Hepatocyte (in vitro differentiated cells): ENCODE results near the gene ALPK3. TPM values are rescaled to one million over a fixed set of nuclear protein-coding genes. Genes with fewer than 3 reads are reported as not detected.

Experiments
- DNase-seq: peaks from one replicate; pipeline ENCODE4 v3.0.0-alpha.2; 2016; ENCODE audit warnings: low spot score
- H2AFZ ChIP-seq: fragments of 200-600 bp; sonication (generic); 2 replicates; pipeline ENCODE4 v1.6.0; 2016; ENCODE audit warnings: antibody characterized with exemption, mild to moderate bottlenecking
- H3K27ac ChIP-seq: fragments of 200-600 bp; sonication (generic); 2 replicates; pipeline ENCODE4 v1.5.1; 2016; ENCODE audit warnings: mild to moderate bottlenecking
- H3K27me3 ChIP-seq: fragments of 200-600 bp; sonication (generic); 2 replicates; pipeline ENCODE4 v1.6.1; 2016
- H3K36me3 ChIP-seq: fragments of 200-600 bp; sonication (generic); replicated peaks from 2 replicates; pipeline ENCODE4 v1.5.1; 2016; ENCODE audit warnings: low read depth; ENCODE audit not compliant: insufficient read depth
- H3K4me1 ChIP-seq: fragments of 200-600 bp; sonication (generic); 2 replicates; pipeline ENCODE4 v1.5.1; 2016; ENCODE audit warnings: mild to moderate bottlenecking, moderate library complexity; ENCODE audit not compliant: insufficient read depth
- H3K4me2 ChIP-seq: fragments of 200-600 bp; sonication (generic); 2 replicates; pipeline ENCODE4 v1.6.0; 2016
- H3K4me3 ChIP-seq: fragments of 200-600 bp; sonication (generic); 2 replicates; pipeline ENCODE4 v1.5.1; 2016; ENCODE audit warnings: mild to moderate bottlenecking
- H3K79me2 ChIP-seq: fragments of 200-600 bp; sonication (generic); 2 replicates; pipeline ENCODE4 v1.6.0; 2017; ENCODE audit warnings: mild to moderate bottlenecking
- H3K9me2 ChIP-seq: fragments of 200-600 bp; sonication (generic); replicated peaks from 2 replicates; pipeline ENCODE4 v1.6.0; 2017; ENCODE audit warnings: mild to moderate bottlenecking; ENCODE audit not compliant: insufficient read depth
- H3K9me3 ChIP-seq: fragments of 200-600 bp; sonication (generic); 2 replicates; pipeline ENCODE4 v1.5.1; 2016; ENCODE audit warnings: low read depth, mild to moderate bottlenecking
- H4K20me1 ChIP-seq: fragments of 200-600 bp; sonication (generic); 2 replicates; pipeline ENCODE4 v1.6.0; 2016; ENCODE audit warnings: mild to moderate bottlenecking; ENCODE audit not compliant: insufficient read depth, poor library complexity, severe bottlenecking
- CTCF ChIP-seq: fragments of 200-600 bp; sonication (generic); IDR thresholded peaks from 2 replicates; pipeline ENCODE4 v1.5.1; 2016; ENCODE audit warnings: antibody characterized with exemption, mild to moderate bottlenecking; ENCODE audit not compliant: poor library complexity
- EZH2 ChIP-seq: fragments of 200-600 bp; sonication (generic); IDR thresholded peaks from 2 replicates; pipeline ENCODE4 v1.6.1; 2016; ENCODE audit warnings: antibody characterized with exemption, mild to moderate bottlenecking, borderline replicate concordance
- EZH2phosphoT487 ChIP-seq: fragments of 200-600 bp; sonication (generic); IDR thresholded peaks from one replicate; pipeline ENCODE4 v1.6.1; 2018; ENCODE audit warnings: antibody characterized with exemption, mild to moderate bottlenecking, low read depth, moderate library complexity; ENCODE audit not compliant: unreplicated experiment, severe bottlenecking
- WGBS: methylation state at CpG from one replicate; pipeline ENCODE4 v1.1.6; 2016; ENCODE audit warnings: low lambda C conversion rate; ENCODE audit errors: missing lambda C conversion rate; 5-methylcytosine and 5-hydroxymethylcytosine counted together
- polyA plus RNA-seq: library from polyadenylated mRNA; unstranded; fragments of >200 nt; fragmentation: Nextera tagmentation; extraction: Ambion mirVana; gene quantifications from 2 replicates; pipeline ENCODE4 v1.2.1, GENCODE V29; 2016
- total RNA-seq: library from RNA; depleted of rRNA; stranded (reverse); fragments of >200 nt; gene quantifications from 2 replicates; pipeline ENCODE4 v1.2.3, GENCODE V29; 2014

Gene ALPK3
- total and polyA plus RNA-seq, 2 experiments from 2014 or later, result 7.1 to 25.3 TPM

GRCh38 chr15:84810073-84810840 lies 6.9 kb upstream of the ALPK3 start:
- H3K9me2 ChIP-seq, result no peaks in the 10 kb centered on the region
- H3K27me3 ChIP-seq, result no peaks in the 10 kb centered on the region
- H3K36me3 ChIP-seq, result no peaks in the 10 kb centered on the region
- no peaks in the 10 kb centered on the region for H3K79me2 ChIP-seq
- no peak overlapping the region for H3K4me2 ChIP-seq
- no peak overlapping the region for H2AFZ ChIP-seq
- no peaks in the 10 kb centered on the region for H4K20me1 ChIP-seq
- TF ChIP-seq EZH2phosphoT487 (no peak), CTCF (no peak), EZH2 (no peak)
- H3K4me3 ChIP-seq, result no peak overlapping the region
- no peak overlapping the region for H3K27ac ChIP-seq
- no peak for DNase-seq
- no peaks in the 10 kb centered on the region for H3K4me1 ChIP-seq
- WGBS, result 93% methylated on average over 7 of the region's 7 CpGs
- no peaks in the 10 kb centered on the region for H3K9me3 ChIP-seq

DNA sequence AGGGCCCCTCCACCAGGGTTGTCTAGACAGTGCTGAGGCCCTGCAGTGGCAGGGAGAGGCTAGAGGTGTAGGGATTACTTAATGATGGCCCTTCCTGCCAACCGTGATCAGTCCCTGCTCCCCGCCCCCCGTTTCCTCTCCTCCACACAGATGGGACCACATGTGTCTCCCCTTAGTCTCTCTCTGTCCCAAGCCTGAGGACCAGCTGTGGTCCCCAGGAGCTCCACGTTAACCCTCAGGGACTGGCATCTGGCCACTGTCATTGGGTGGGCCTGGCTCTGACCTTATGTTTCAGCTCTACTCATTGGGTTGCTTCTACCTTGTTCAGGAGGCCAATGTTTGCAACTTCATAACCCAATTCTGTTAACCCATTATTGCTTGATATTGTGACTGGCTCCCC lies 6.0 kb upstream of the ALPK3 start:
- Histone ChIP-seq H3K27me3 (no peaks in the 10 kb centered on the region), H3K36me3 (no peaks in the 10 kb centered on the region), H4K20me1 (no peaks in the 10 kb centered on the region), H3K9me2 (no peaks in the 10 kb centered on the region), H2AFZ (no peak overlapping the region), H3K4me3 (no peak overlapping the region), H3K27ac (no peak overlapping the region), H3K79me2 (no peaks in the 10 kb centered on the region), H3K9me3 (no peaks in the 10 kb centered on the region), H3K4me2 (no peak overlapping the region), H3K4me1 (no peaks in the 10 kb centered on the region)
- no peak for DNase-seq
- TF ChIP-seq EZH2, result no peak
- no peak for TF ChIP-seq EZH2phosphoT487
- TF ChIP-seq CTCF, result no peak
- WGBS, result 87% methylated on average over 4 of the region's 4 CpGs

DNA sequence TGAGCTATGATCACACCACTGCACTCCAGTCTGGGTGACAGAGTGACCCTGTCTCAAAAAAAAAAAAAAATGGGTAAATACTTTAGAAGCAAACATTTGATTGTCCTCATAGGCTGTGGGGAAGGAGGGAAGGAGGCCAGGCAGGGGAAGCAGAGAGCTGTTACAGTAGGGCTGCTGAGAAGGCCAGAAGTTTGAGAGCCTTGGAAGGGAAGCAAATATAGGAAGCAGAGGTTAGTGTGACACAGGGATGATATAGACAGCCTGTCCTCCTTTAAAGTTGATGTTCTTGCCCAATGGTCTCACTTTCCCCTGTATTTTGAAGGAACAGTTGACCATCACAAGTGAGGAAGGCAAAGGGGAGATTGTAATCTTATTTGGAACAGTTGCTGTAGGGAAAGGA lies 5.3 kb upstream of the ALPK3 start:
- Histone ChIP-seq H3K79me2 (no peaks in the 10 kb centered on the region), H3K27ac (no peak overlapping the region), H3K27me3 (no peaks in the 10 kb centered on the region), H3K9me3 (no peaks in the 10 kb centered on the region), H3K4me1 (no peaks in the 10 kb centered on the region), H3K9me2 (no peaks in the 10 kb centered on the region), H2AFZ (no peak overlapping the region), H3K4me3 (no peak overlapping the region), H3K36me3 (no peaks in the 10 kb centered on the region), H4K20me1 (no peaks in the 10 kb centered on the region), H3K4me2 (no peak overlapping the region)
- DNase-seq, result no peak
- TF ChIP-seq EZH2phosphoT487 (no peak), EZH2 (no peak), CTCF (no peak)
